Astrocyte (in vitro differentiated cells and primary cell): ENCODE data around the gene COMMD10.

ENCODE experiments used
- EZH2 ChIP-seq: IDR thresholded peaks from 2 replicates; pipeline ENCODE4 v1.6.1; 2012; ENCODE audit warnings: mild to moderate bottlenecking, low read length, inconsistent platforms; ENCODE audit not compliant: insufficient read depth
- TF ChIP-seq, protein P1 (sequence below): IDR thresholded peaks from 2 replicates; pipeline ENCODE4 v1.5.1; 2011; ENCODE audit warnings: low read depth, mild to moderate bottlenecking, inconsistent platforms, low read length, moderate library complexity; ENCODE audit not compliant: insufficient read depth

- TF ChIP-seq, protein P1, sequence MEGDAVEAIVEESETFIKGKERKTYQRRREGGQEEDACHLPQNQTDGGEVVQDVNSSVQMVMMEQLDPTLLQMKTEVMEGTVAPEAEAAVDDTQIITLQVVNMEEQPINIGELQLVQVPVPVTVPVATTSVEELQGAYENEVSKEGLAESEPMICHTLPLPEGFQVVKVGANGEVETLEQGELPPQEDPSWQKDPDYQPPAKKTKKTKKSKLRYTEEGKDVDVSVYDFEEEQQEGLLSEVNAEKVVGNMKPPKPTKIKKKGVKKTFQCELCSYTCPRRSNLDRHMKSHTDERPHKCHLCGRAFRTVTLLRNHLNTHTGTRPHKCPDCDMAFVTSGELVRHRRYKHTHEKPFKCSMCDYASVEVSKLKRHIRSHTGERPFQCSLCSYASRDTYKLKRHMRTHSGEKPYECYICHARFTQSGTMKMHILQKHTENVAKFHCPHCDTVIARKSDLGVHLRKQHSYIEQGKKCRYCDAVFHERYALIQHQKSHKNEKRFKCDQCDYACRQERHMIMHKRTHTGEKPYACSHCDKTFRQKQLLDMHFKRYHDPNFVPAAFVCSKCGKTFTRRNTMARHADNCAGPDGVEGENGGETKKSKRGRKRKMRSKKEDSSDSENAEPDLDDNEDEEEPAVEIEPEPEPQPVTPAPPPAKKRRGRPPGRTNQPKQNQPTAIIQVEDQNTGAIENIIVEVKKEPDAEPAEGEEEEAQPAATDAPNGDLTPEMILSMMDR: no peak
- no peak for TF ChIP-seq EZH2
Observed at GRCh38 chr5:116035123-116035522, 49.7 kb upstream of the COMMD10 start.
